ENCODE measurements around the gene FETUB.

FETUB gene

GRCh38 chr3:186636536-186636935 is 3.7 kb upstream of the FETUB start:
- DNase-seq (ENCODE audit: low read depth) = no peak

DNA sequence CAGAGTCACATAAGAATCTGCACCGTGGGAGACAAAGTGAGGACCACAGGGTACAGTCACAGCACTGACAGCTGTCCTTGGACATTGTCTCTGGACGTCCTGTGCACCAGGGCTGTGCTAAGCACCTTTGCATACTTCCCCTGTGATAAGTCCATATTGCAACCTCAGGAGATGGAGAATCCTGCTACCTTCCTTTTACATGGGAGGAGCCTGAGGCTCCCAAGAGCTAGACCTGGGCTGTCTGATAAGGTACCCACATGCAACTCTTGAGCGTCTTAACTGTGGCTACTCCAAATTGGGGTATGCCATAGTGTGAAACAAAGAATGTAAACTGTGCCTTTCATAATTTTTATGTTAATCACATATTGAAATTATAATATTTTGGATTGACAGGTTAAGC is 2.5 kb upstream of the FETUB start:
- no peak for DNase-seq (ENCODE audit: low read depth)

- DNase-seq (ENCODE audit: low read depth) = no peak
These were observed 1.9 kb upstream of the FETUB start for GRCh38 chr3:186638259-186638658.

GRCh38 chr3:186640473-186640818 is 247 bp downstream of the FETUB start:
- no peak for DNase-seq (ENCODE audit: low read depth)

GRCh38 chr3:186640929-186641328 is 730 bp downstream of the FETUB start:
- DNase-seq (ENCODE audit: low read depth) = no peak

- no peak for DNase-seq (ENCODE audit: low read depth)
These were observed 1.8 kb downstream of the FETUB start for GRCh38 chr3:186642014-186642413.

DNA sequence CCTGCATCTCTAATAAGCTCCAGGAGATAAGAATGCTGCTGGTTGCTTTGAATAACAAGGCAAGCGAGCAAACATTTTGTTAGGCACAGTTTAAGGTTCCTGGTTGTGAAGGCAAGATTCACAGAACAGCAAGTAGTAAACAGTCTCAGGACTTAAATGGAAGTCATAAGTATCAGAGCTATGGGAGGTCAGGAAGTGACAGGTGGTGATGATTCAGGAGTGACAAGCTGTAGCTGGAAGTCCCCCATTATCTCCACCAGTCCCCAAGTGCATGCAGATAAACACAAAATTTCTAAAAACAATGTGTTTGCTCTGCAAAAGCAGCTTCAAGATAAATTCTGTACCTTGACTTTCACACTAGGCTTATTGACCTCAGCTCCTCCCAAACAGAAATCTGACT is 3.3 kb downstream of the FETUB start:
- no peak for DNase-seq (ENCODE audit: low read depth)

DNA sequence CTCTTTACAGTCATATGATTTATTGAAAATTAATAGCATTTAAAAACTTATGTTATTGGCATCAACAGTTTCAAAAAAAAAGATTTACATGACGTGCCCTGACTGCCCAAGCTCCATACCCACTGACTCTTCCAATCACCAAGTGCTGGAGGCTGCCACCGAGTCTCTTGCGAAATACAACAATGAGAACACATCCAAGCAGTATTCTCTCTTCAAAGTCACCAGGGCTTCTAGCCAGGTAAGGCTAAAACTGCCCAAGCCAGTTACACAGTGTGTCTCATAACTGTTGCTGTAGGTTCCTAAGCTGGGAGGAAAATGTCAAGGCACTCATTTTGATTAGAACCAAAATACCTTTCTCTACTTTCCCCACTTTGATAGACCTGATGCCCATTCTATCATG is 4.5 kb downstream of the FETUB start:
- no peak for DNase-seq (ENCODE audit: low read depth)

DNA sequence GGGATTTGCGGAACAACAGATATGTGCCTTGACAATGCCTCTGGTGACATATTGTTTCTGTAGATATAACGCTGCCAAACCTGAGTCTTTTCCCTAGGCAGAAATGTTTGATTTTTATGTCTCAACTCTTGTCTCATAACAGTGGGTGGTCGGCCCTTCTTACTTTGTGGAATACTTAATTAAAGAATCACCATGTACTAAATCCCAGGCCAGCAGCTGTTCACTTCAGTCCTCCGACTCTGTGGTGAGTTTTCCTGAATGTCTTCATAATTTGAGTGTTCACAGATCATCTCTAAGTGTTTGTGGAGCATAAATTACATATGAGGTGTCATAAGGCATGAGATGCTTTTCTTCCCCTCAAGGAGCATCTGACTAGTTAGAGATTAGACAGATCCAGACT is 5.9 kb downstream of the FETUB start:
- DNase-seq (ENCODE audit: low read depth) = no peak

DNA sequence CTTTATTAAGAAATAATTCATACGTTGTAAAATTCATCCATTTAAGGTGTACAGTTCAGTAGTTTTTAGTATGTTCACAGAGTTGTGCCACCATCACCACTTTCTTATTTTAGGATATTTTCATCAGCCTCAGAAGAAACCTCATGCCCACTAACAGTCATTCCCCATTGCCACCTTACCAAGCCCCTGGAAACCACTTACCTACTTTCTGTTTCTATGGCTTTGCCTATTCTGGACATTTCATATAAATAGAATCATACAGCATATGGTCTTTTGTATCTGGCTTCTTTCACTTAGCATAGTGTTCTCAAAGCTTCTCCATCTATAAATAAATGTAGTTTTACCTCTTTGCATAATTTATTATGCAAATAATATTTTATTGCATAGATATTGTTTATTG is 6.6 kb downstream of the FETUB start:
- DNase-seq (ENCODE audit: low read depth) = no peak

DNA sequence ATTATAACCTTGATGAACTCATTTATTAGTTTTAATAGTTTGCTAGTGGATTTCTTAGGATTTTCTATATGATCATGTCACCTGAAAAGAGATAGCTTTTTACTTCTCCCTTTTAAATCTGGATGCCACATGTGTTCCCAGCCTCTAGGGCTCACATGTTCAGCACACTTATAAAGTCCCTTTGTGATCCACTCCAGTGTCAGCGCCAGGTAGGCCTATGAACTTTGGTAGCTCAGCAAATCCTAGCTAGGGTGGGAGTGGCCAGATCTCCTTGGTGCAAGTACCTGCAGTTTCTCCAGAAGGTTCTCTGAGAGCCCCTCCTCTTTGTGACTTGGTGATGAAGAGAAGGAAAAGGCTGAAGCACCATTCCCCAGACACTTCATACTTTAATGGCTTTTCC is 8.7 kb downstream of the FETUB start:
- DNase-seq (ENCODE audit: low read depth) = no peak

DNA sequence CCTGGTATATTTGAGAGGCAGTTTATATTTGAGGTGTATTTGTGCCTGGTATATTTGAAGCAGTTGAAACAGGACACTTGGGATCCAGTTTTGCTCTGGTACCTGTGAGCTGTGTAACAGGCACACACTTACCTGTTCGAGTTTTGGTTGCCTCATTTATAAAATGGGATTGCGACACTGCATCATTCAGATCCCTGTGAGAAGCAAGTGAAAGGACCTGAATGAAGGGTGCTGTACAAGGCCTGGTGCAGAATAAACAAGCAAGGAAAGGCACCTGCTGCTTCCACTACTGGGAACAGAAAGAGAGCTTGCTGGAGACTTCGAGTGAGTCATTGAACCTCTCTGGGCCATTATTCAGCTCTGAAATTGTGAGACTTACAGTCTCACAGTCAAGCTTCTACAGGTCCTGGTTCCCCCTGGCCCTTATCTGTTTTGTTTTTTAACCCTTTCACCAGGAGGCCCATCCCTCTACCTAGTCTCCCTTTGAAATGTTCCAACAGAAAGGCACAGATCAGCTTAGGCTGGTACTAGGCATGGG is 11.5 kb downstream of the FETUB start:
- DNase-seq (ENCODE audit: low read depth) = no peak

- no peak for DNase-seq (ENCODE audit: low read depth)
These were observed 13.0 kb downstream of the FETUB start for GRCh38 chr3:186653080-186653707.

DNA sequence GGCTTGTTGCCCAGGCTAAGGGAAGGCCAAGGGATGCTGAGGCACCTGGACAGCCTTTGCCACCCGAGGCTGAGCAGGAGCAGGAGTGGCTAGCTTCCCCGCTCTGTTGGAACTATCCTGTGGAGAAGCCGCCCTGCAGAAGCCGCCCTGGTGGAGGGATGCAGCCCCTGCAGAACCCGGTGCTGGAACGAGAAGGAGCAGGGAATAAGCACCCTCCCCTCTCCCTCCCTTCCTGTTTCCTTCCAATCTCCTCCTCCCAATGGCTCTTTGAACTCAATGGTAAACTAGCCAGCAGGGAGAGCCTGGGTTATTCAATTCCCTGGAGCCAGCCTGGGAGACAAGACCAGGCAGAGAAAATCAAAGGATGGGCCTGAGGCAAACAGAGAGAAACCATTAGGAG is 13.8 kb downstream of the FETUB start:
- no peak for DNase-seq (ENCODE audit: low read depth)

DNA sequence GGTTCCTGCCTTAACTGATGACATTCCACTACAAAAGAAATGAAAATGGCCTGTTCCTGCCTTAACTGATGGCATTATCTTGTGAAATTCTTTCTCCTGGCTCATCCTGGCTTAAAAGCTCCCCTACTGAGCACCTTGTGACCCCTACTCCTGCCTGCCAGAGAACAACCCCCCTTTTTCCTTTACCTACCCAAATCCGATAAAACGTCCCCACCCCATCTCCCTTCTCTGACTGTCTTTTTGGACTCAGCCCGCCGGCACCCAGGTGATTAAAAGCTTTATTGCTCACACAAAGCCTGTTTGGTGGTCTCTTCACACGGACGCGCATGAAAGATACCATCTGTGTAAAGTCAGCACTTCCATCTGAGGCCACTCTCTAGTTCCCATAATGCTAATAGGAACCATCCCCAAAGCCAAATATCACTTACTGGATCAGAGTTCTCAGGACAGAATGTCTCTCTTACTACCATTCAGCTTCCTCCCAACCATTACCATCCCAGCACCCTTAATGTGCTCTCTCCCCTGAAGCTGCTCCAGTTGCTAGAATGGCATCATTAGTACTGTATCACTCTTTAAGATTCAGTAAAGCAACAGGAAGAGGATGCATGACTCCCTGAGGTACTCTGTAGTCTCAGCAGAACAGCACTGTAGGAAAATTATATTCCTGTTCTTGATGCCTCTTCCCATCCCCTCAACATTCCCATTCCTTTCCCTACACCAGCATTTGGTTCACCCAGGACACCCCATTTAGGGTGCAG is 23.3 kb downstream of the FETUB start:
- DNase-seq (ENCODE audit: low read depth) = no peak

GRCh38 chr3:186664119-186664495 is 23.9 kb downstream of the FETUB start:
- DNase-seq (ENCODE audit: low read depth) = no peak

GRCh38 chr3:186664506-186664905 is 24.3 kb downstream of the FETUB start:
- no peak for DNase-seq (ENCODE audit: low read depth)

- DNase-seq (ENCODE audit: low read depth) = no peak
These were observed 25.5 kb downstream of the FETUB start, which contains the start of gene HRG for GRCh38 chr3:186665625-186666188. TSS of gene HRG (plus strand) at chr3:186666014. CDS start at chr3:186666032, 18 bp downstream.

DNA sequence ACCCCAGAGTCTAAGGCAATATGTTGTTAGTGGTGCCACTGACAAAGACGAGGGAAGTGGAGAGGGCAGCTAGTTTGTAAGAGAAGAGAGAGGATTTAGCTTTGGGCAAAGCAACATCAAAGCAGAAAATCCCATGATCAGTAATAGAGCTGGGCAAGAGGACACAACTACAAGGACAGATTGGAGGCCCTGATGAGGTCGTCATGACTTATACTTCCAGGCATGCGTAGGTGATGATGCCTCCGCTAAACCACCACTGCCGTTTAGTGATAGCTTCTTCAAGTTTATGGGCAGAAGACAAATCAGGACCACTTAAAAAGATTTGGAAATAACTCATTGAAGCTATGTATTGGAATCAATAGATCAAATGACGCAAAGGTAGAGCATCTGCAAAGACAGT is 28.2 kb downstream of the FETUB start:
- DNase-seq (ENCODE audit: low read depth) = no peak

- DNase-seq (ENCODE audit: low read depth) = no peak
These were observed 29.3 kb downstream of the FETUB start for GRCh38 chr3:186669378-186670084.

- DNase-seq (ENCODE audit: low read depth) = no peak
These were observed 30.0 kb downstream of the FETUB start for GRCh38 chr3:186670155-186670554.

DNA sequence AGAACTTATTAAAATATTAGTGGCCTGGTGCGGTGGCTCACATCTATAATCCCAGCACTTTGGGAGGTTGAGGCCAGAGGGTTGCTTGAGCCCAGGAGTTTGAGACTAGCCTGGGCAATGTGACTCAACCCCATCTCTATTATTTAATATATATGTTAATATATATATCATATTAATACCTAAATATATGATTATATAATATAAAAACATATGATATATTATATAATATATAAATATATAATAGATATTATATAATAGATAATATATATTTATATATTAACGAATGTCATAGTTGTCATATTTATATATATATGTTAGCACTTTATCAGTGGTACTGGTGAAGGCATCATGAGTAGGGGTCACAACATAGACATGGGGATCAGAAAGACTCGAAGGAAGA is 30.9 kb downstream of the FETUB start:
- no peak for DNase-seq (ENCODE audit: low read depth)

GRCh38 chr3:186678604-186679003 is 38.4 kb downstream of the FETUB start:
- no peak for DNase-seq (ENCODE audit: low read depth)

Data from stimulated activated CD8-positive, alpha-beta memory T cell treated with anti-CD3 and anti-CD28 coated beads, Interleukin-12 subunit alpha, Interleukin-12 subunit beta, amount 100 ng/mL, for 4 hours (primary cell).